Esophagus squamous epithelium (tissue), 4 donors: ENCODE measurements around the gene OLIG1.

Experiments
- CTCF ChIP-seq, 6 experiments: fragments of 450-650 bp in 4 of 6; fragments of 200-600 bp in 2 of 6; sonication (generic) in 2 of 6; IDR thresholded peaks; one replicate each; pipeline ENCODE4 v1.5.1; 2016 to 2019; ENCODE audit warnings: antibody characterized with exemption in 6 of 6, mild to moderate bottlenecking in 4 of 6, moderate library complexity in 4 of 6
- POLR2A ChIP-seq, 4 donors: fragments of 450-650 bp; IDR thresholded peaks; one replicate each; pipeline ENCODE4 v1.6.1; 2017; ENCODE audit warnings: antibody characterized with exemption in 4 of 4, mild to moderate bottlenecking in 4 of 4, moderate library complexity in 3 of 4

GRCh38 chr21:33099131-33099530 is 29.2 kb downstream of the OLIG1 start:
- TF ChIP-seq CTCF (IDR thresholded peaks at IDR 0.05): no peak
- TF ChIP-seq POLR2A (IDR thresholded peaks at IDR 0.05): no peak
